Nephron (organoid): Measurements from ENCODE around the gene ZNFX1.
A peak's percentile ranks its signal among the peaks of the same experiment; 100 is the strongest.

Experiments
- H3K27ac Mint-ChIP-seq, 3 experiments: 2 replicates each; pipeline ENCODE4 v1.8.0; 2020; ENCODE audit warnings: mixed read lengths in 3 of 3, mild to moderate bottlenecking in 2 of 3, moderate library complexity in 1 of 3
- H3K27me3 Mint-ChIP-seq: 2 replicates; pipeline ENCODE4 v1.8.0; 2021; ENCODE audit warnings: low read depth, mild to moderate bottlenecking, moderate library complexity, mixed read lengths
- H3K36me3 Mint-ChIP-seq: 2 replicates; pipeline ENCODE4 v1.8.0; 2020; ENCODE audit warnings: low read depth, mixed read lengths
- H3K4me1 Mint-ChIP-seq: 2 replicates; pipeline ENCODE4 v1.8.0; 2020; ENCODE audit warnings: mixed read lengths
- H3K4me3 Mint-ChIP-seq, 3 experiments: 2 replicates each; pipeline ENCODE4 v1.8.0; 2020; ENCODE audit warnings: mild to moderate bottlenecking in 3 of 3, mixed read lengths in 3 of 3, moderate library complexity in 2 of 3
- H3K9me3 Mint-ChIP-seq: 2 replicates; pipeline ENCODE4 v1.8.0; 2020; ENCODE audit warnings: mixed read lengths
- TF ChIP-seq, protein P1 (sequence below), 3 experiments: fragments of 200-600 bp; sonication (generic); IDR thresholded peaks; one replicate each; pipeline ENCODE4 v1.5.0; 2021; ENCODE audit warnings: antibody characterized with exemption in 3 of 3; ENCODE audit not compliant: unreplicated experiment in 3 of 3

ZNFX1 gene

DNA sequence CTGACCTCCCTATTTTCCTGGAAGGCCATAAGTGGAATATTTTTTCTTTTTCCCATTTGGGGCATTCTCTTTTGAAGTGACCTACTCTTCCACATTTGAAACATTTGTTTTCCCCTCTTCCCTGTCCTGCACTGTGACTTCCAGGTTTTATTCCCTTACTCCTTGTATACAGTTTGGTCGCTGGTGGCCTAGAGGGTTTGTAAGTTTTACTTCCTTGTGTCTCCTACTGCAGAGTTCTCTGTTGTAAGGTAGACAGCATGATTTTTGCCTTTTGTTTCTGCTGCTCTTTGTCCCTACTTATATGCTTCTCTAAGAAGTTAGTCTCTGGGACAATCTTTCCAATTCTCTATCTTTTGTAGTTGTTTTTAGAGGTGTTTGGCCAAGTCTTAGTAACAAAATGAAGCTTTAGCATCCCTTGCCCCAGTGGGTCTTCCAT is 7.4 kb upstream of the ZNFX1 start:
- TF ChIP-seq, protein P1, sequence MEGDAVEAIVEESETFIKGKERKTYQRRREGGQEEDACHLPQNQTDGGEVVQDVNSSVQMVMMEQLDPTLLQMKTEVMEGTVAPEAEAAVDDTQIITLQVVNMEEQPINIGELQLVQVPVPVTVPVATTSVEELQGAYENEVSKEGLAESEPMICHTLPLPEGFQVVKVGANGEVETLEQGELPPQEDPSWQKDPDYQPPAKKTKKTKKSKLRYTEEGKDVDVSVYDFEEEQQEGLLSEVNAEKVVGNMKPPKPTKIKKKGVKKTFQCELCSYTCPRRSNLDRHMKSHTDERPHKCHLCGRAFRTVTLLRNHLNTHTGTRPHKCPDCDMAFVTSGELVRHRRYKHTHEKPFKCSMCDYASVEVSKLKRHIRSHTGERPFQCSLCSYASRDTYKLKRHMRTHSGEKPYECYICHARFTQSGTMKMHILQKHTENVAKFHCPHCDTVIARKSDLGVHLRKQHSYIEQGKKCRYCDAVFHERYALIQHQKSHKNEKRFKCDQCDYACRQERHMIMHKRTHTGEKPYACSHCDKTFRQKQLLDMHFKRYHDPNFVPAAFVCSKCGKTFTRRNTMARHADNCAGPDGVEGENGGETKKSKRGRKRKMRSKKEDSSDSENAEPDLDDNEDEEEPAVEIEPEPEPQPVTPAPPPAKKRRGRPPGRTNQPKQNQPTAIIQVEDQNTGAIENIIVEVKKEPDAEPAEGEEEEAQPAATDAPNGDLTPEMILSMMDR (IDR thresholded peaks at IDR 0.05; ENCODE audit: unreplicated experiment in 3 of 3), result no peak
- H3K27me3 Mint-ChIP-seq, result no peaks in the 10 kb centered on the region
- H3K9me3 Mint-ChIP-seq, result peaks cover 57% of the 10 kb centered on the region
- peak overlapping the region; percentile 10 to 59 (median 10) for H3K4me3 Mint-ChIP-seq
- H3K36me3 Mint-ChIP-seq, result peaks cover 100% of the 10 kb centered on the region
- peaks cover 71% of the 10 kb centered on the region for H3K4me1 Mint-ChIP-seq
- H3K27ac Mint-ChIP-seq, result peak overlapping the region in 1 of 3 experiments; percentile 12

DNA sequence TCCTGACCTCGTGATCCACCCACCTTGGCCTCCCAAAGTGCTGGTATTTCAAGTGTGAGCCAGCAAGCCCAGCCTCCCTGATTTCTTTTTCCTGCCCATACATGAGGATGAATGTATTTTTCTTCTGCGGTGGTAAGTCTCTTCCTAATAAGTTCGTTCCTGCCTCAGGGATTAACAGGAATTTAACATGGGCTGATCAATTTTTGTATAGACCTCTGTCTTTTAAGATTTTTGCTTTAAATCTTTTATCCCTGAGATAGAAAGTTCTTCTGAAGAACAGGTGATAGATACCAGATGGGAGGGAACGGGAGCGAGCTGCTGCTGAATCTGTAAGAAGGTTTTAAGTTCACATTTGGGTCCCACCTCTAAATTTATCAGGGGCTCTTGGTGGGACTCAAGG is 7.0 kb upstream of the ZNFX1 start:
- Mint-ChIP-seq H3K36me3 (peaks cover 100% of the 10 kb centered on the region), H3K4me3 (peak overlapping the region; percentile 1 to 60 (median 9)), H3K27ac (no peak overlapping the region), H3K4me1 (peaks cover 76% of the 10 kb centered on the region), H3K27me3 (no peaks in the 10 kb centered on the region), H3K9me3 (peaks cover 58% of the 10 kb centered on the region)
- TF ChIP-seq, protein P1 (IDR thresholded peaks at IDR 0.05; ENCODE audit: unreplicated experiment in 3 of 3), result no peak

DNA sequence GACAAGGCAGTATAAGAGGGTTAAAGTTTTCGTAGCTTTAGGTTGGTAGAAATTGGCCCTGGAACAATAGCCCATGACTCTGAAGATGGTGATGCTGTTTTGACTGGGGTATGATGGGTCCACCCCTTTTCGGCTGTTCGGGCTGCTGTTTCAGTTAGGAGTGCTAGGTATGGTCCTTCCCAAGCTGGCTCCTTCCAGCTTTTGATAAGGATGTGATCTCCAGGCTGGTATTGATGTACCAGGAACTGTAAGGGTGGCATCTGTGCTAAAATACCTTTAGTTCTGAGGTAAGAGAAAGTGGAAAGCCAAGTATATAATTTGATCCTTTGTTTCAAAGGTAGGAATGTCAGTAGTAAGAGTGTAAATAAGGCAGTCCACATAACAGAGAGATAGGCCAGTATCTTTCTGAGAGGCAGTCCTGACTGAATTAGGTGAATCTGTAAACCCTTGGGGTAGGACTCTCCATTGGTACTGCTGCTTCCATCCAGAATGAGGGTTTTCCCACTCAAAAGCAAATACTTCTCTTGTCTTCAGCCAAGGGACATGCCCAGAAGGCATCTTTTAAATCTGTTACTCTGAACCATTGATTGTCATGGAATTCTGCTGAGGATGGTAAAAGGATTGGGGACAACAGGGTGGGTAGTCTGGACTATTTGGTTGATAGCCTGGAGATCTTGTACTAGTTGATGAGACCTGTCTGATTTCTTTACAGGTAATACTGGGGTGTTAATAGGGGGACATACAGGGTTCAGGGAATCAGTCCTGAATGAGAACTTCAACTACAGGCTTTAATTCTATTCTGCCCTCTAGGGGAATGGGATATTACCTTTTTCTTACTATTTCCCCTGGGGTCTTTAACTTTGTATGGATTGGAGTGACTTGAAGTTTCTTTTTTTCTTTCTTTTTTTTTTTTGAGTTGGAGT is 6.1 kb upstream of the ZNFX1 start:
- Mint-ChIP-seq H3K4me1 (peaks cover 78% of the 10 kb centered on the region), H3K27ac (peak overlapping the region; percentile 0 to 40 (median 12)), H3K36me3 (peaks cover 100% of the 10 kb centered on the region), H3K4me3 (peak overlapping the region; percentile 87 to 94 (median 91)), H3K9me3 (peaks cover 61% of the 10 kb centered on the region), H3K27me3 (no peaks in the 10 kb centered on the region)
- TF ChIP-seq, protein P1 (IDR thresholded peaks at IDR 0.05; ENCODE audit: unreplicated experiment in 3 of 3), result no peak

DNA sequence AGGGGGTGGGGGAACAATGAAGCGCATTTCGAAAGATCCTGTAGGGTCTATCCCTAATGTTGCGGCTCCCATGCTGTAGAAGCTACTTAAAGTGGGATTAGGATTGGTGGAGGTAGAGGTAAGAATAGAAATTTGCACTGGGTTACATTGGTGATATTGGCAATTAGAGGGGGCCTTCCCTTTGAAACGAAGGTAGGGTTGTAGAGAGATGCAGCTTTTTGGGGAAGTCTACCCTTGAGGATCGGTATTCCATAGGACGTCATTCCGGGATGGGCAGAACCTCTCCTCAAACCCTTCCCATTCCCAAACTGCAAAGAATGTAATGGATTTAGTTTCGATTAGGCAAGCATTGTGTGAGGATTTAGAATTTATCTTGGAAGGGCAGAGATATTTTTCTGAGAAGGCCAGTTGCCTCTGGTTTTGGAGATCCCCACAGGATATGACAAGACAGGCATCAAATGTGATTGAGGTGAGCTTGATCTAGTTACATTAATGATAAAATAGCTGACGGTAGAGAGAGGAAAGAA is 5.4 kb upstream of the ZNFX1 start:
- peaks cover 67% of the 10 kb centered on the region for H3K9me3 Mint-ChIP-seq
- H3K36me3 Mint-ChIP-seq, result peaks cover 100% of the 10 kb centered on the region
- TF ChIP-seq, protein P1 (IDR thresholded peaks at IDR 0.05; ENCODE audit: unreplicated experiment in 3 of 3), result no peak
- peak overlapping the region; percentile 0 to 40 (median 1) for H3K27ac Mint-ChIP-seq
- peaks cover 4% of the 10 kb centered on the region for H3K27me3 Mint-ChIP-seq
- peaks cover 78% of the 10 kb centered on the region for H3K4me1 Mint-ChIP-seq
- peak overlapping the region; percentile 87 to 94 (median 91) for H3K4me3 Mint-ChIP-seq

DNA sequence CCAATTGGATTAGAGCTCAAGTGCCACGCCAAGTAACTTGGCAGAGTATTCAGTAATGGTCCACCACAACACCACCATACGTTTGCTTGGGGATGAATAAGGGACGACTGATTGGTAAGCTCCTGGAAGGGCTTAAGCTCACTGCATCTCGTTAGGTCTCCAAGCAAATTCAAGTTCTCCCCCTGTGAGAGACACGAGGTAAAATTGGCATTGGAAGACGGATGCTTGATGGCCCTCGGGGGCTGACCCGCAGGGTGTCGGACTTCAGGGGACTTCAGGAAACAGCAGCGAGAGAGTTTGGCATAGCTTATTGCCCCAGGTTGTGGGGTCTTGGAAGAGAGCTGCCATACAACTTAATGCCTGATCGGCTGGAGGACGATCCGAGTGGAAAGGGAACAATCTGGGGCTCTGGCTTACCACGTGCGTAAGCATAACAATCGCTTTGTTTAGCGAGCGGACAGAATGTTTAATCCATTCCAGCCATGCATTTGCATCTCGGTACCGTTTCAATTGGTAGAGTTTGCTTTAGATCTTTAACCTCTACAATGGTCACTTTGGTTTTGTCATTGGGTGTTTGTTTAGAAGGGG is 4.8 kb upstream of the ZNFX1 start:
- peaks cover 67% of the 10 kb centered on the region for H3K9me3 Mint-ChIP-seq
- peaks cover 77% of the 10 kb centered on the region for H3K4me1 Mint-ChIP-seq
- peak overlapping the region; percentile 0 to 40 (median 1) for H3K27ac Mint-ChIP-seq
- H3K4me3 Mint-ChIP-seq, result peak overlapping the region; percentile 87 to 94 (median 91)
- peaks cover 4% of the 10 kb centered on the region for H3K27me3 Mint-ChIP-seq
- H3K36me3 Mint-ChIP-seq, result peaks cover 95% of the 10 kb centered on the region
- TF ChIP-seq, protein P1 (IDR thresholded peaks at IDR 0.05; ENCODE audit: unreplicated experiment in 3 of 3), result no peak
